Bronchial epithelial cell (primary cell): ENCODE measurements around the gene ABHD18. TPM values are rescaled to one million over a fixed set of nuclear protein-coding genes. Genes with fewer than 3 reads are reported as not detected.
"Not testable (repeated sequence)": the region's sequence is repeated elsewhere in the genome, so short reads cannot be mapped to it uniquely, and the experiment has no call there.

Experiments
- DNase-seq: peaks from one replicate; pipeline ENCODE4 v3.0.0-alpha.2; 2010; ENCODE audit warnings: low read depth
- FAIRE-seq: peaks from 2 replicates; lab custom pipeline; 2011; peaks lifted over from hg19 to GRCh38; lab: Jason Lieb, UNC
- H3K27me3 ChIP-seq: 2 replicates; pipeline ENCODE4 v1.5.1; 2011; ENCODE audit warnings: low read length; ENCODE audit not compliant: control insufficient read depth, insufficient read depth
- H3K36me3 ChIP-seq: 2 replicates; pipeline ENCODE4 v1.5.1; 2011; ENCODE audit warnings: low read length; ENCODE audit not compliant: control insufficient read depth, insufficient read depth
- H3K4me3 ChIP-seq: 2 replicates; pipeline ENCODE4 v1.5.1; 2011; ENCODE audit warnings: mild to moderate bottlenecking, low read depth, low read length, control low read depth
- total RNA-seq: library from RNA; depleted of rRNA; stranded (reverse); fragments of >200 nt; gene quantifications from 2 replicates; pipeline ENCODE4 v1.2.1, GENCODE V29; 2014
- TF ChIP-seq, protein P1 (sequence below): IDR thresholded peaks from 2 replicates; pipeline ENCODE4 v1.5.1; 2011; ENCODE audit warnings: mild to moderate bottlenecking, moderate library complexity, low read length, control low read depth, inconsistent platforms; ENCODE audit not compliant: insufficient read depth, severe bottlenecking

The ABHD18 gene
- total RNA-seq: 5.9 and 7.1 TPM in 2 replicates

- DNase-seq (peak; percentile 99), FAIRE-seq (peak; percentile 36)
- Histone ChIP-seq H3K27me3 (no peaks in the 10 kb centered on the region), H3K4me3 (peak within 1 kb of the TSS; percentile 87), H3K36me3 (no peaks in the 10 kb centered on the region)
- TF ChIP-seq, protein P1, sequence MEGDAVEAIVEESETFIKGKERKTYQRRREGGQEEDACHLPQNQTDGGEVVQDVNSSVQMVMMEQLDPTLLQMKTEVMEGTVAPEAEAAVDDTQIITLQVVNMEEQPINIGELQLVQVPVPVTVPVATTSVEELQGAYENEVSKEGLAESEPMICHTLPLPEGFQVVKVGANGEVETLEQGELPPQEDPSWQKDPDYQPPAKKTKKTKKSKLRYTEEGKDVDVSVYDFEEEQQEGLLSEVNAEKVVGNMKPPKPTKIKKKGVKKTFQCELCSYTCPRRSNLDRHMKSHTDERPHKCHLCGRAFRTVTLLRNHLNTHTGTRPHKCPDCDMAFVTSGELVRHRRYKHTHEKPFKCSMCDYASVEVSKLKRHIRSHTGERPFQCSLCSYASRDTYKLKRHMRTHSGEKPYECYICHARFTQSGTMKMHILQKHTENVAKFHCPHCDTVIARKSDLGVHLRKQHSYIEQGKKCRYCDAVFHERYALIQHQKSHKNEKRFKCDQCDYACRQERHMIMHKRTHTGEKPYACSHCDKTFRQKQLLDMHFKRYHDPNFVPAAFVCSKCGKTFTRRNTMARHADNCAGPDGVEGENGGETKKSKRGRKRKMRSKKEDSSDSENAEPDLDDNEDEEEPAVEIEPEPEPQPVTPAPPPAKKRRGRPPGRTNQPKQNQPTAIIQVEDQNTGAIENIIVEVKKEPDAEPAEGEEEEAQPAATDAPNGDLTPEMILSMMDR: peak; percentile 64
Measured at GRCh38 chr4:127965062-127965802, at the start of gene ABHD18, which contains the start of gene MFSD8. TSS of gene ABHD18 (plus strand) at chr4:127965406. CDS start at chr4:127982956, 17,550 bp downstream. TSS of gene MFSD8 (minus strand) at chr4:127965173. CDS start at chr4:127965133, 40 bp downstream.

GRCh38 chr4:127916512-127916911, 48.7 kb upstream of the ABHD18 start:
- H3K36me3 ChIP-seq: no peaks in the 10 kb centered on the region
- no peak for DNase-seq
- TF ChIP-seq, protein P1: no peak
- no peak for FAIRE-seq
- no peak overlapping the region for H3K4me3 ChIP-seq
- no peaks in the 10 kb centered on the region for H3K27me3 ChIP-seq

DNA sequence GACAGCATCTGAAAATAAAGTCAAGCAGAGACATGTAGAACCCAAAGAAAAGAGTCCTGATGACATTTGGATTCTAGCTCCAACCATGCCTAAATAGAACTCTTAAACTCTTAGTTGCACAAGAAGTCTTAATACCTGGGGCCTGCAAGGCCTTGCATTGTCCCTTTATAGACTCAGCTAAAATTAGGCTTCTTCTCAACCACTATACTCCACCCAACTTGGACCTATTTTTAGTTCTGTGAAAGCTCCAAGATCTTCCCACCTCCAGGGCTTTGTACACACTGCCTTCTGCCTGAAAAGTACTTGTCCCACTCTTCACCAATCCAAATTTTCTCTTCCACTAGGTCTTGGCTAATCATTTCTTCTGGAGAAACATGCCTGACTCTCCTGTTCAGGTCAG, 48.1 kb upstream of the ABHD18 start:
- DNase-seq (no peak), FAIRE-seq (no peak)
- Histone ChIP-seq H3K27me3 (no peaks in the 10 kb centered on the region), H3K36me3 (no peaks in the 10 kb centered on the region), H3K4me3 (no peak overlapping the region)
- TF ChIP-seq, protein P1: no peak

DNA sequence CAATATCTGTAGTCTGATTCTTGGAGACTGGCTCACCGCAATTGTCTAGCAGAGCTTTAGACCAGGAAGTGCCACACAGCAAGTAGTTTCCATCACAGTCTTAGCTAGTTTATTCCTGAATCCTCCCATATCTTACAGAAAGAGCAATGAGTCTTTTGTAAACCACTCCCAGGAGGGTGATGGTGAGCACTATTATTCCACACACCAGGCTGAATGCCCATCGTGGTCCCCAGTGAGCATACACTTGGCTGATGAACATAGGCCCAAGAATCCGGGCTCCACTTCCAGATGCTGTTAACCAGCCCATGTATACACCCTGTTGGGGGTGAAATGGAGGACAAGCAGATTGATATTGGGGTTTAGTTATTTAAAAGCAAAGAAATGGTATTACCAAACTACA, 44.7 kb upstream of the ABHD18 start:
- DNase-seq: no peak
- no peaks in the 10 kb centered on the region for H3K36me3 ChIP-seq

DNA sequence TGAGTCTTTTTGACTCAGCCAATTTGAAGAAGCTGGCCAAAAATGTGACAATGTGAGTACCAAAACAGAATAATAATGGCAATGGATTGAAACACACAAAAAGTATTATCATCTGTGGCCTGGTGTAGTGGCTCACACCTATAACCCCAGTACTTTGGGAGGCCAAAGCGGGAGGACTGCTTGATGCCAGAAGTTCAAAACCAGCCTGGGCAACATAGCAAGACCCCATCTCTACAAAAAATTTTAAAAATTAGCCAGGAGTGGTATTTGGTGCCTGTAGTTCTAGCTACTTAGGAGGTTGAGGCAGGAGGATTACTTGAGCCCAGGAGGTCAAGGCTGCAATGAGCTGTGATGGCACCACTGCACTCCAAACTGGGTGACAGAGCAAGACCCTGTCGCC, 43.0 kb upstream of the ABHD18 start:
- FAIRE-seq: no peak
- H3K36me3 ChIP-seq: no peaks in the 10 kb centered on the region
- DNase-seq: no peak
- TF ChIP-seq, protein P1: no peak
- H3K27me3 ChIP-seq: no peaks in the 10 kb centered on the region
- no peak overlapping the region for H3K4me3 ChIP-seq

More for the DNA sequence above, 44.7 kb upstream of the ABHD18 start:
- H3K27me3 ChIP-seq: no peaks in the 10 kb centered on the region
- TF ChIP-seq, protein P1: no peak
- no peak overlapping the region for H3K4me3 ChIP-seq
- FAIRE-seq: no peak

DNA sequence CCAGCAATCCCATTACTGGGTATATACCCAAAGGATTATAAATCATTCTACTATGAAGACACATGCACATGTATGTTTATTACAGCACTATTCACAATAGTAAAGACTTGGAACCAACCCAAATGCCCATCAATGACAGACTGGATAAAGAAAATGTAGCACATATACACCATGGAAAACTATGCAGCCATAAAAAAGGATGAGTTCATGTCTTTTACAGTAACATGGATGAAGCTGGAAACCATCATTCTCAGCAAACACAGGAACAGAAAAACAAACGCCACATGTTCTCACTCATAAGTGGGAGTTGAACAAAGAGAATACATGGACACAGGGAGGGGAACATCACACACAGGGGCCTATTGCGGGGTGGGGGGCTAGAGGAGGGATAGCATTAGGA, 39.5 kb upstream of the ABHD18 start:
- not testable (repeated sequence) for DNase-seq, FAIRE-seq, H3K27me3 ChIP-seq, H3K36me3 ChIP-seq, H3K4me3 ChIP-seq
